ENCODE measurements around the gene SPATA31C1.
"Not testable (repeated sequence)": the region's sequence is repeated elsewhere in the genome, so short reads cannot be mapped to it uniquely, and the experiment has no call there.

SPATA31C1 gene

GRCh38 chr9:87938336-87938735 is 20.6 kb downstream of the SPATA31C1 start:
- not testable (repeated sequence) for DNase-seq

- DNase-seq: not testable (repeated sequence)
These were observed 21.3 kb downstream of the SPATA31C1 start for GRCh38 chr9:87939096-87939495.

- no peak for DNase-seq
These were observed 26.3 kb downstream of the SPATA31C1 start for GRCh38 chr9:87944096-87944495.

- no peak for DNase-seq
These were observed 26.9 kb downstream of the SPATA31C1 start for GRCh38 chr9:87944682-87945081.

GRCh38 chr9:87950296-87950695 is 32.5 kb downstream of the SPATA31C1 start:
- DNase-seq: no peak

- peak; percentile 10 for DNase-seq
These were observed 33.2 kb downstream of the SPATA31C1 start for GRCh38 chr9:87950765-87951488.

GRCh38 chr9:87954230-87954629 is 36.5 kb downstream of the SPATA31C1 start:
- no peak for DNase-seq

GRCh38 chr9:87957839-87958238 is 40.1 kb downstream of the SPATA31C1 start:
- no peak for DNase-seq

GRCh38 chr9:87958591-87958990 is 40.8 kb downstream of the SPATA31C1 start:
- DNase-seq: no peak

GRCh38 chr9:87959916-87960581 is 42.3 kb downstream of the SPATA31C1 start:
- peak; percentile 29 for DNase-seq

GRCh38 chr9:87963770-87964169 is 46.0 kb downstream of the SPATA31C1 start:
- no peak for DNase-seq

- DNase-seq: no peak
These were observed 47.1 kb downstream of the SPATA31C1 start for GRCh38 chr9:87964826-87965225.

GRCh38 chr9:87968155-87968554 is 50.4 kb downstream of the SPATA31C1 start:
- no peak for DNase-seq

GRCh38 chr9:87970602-87971001 is 52.8 kb downstream of the SPATA31C1 start:
- DNase-seq: no peak

GRCh38 chr9:87973122-87973521 is 55.4 kb downstream of the SPATA31C1 start:
- DNase-seq: no peak

Data from fibroblast of skin of abdomen (primary cell).